Measurements from ENCODE around the gene PCP2.

Gene PCP2

DNA sequence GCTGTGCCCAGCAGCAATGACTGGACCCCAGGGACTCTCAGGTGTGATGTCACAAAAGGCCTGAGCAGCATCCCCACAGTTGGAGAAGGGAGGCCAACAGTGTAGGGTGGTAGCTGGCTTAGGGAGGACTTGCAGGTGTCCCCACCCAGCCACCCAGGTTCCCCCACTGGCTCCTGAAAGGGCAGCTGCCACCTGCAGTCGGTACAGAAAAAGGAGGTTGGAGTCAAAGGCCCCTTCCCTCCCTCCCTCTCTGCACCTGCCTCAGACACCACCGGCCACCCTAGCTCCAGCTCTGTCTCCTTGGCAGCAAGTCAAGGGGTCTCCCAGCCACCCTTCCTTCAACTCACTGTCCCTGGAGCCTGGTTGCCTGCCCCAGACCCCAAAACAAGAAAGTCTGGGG lies at the start of gene PCP2:
Gene PCP2 (minus strand): TSS at position 22 of the 400 bp plus-strand sequence. CDS start 262 bp downstream, outside the sequence.
- no peak for DNase-seq

- no peak for DNase-seq
Measured at GRCh38 chr19:7682175-7682855, 48.8 kb upstream of the PCP2 start.

DNA sequence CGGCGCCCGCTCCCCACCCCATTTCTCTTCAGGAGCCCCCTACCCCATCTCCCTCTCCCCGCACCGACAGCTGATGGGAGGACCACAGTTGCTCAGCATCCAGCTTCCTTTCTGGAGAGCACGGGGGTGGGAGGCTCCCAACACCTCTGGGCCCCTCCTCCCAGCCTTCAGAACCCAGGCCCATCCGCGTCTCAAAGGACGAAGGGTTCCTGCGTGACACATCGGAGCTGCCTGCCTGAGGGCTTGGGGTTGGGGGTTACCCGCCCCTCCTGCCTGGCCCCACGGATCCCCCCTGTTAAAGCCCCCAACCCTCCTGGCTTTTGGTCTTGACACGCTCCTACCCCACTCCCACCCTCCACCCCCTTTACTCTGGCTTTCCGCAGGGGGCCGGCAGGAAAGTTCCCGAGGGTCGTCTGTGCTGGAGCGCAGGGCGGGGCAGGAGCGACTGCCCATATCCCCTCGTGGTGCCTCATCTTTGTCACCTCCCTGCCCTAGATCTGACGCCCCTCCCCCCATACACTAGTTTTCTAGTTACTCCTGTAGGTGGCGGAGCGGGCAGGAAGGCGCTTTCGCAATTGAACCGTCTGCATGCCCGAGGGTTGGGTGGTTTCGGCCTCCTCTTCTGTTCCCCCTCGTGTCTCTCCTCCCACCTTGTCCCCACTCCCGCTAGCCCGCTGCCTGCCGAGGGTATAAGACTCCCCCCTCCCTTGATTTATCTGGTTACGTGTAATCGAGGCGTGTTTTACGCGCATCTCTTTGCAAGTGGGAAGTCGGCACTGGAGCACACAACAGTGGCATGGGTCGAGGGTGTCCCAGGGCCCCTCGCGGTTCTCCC lies 48.0 kb upstream of the PCP2 start:
- DNase-seq, result no peak

DNA sequence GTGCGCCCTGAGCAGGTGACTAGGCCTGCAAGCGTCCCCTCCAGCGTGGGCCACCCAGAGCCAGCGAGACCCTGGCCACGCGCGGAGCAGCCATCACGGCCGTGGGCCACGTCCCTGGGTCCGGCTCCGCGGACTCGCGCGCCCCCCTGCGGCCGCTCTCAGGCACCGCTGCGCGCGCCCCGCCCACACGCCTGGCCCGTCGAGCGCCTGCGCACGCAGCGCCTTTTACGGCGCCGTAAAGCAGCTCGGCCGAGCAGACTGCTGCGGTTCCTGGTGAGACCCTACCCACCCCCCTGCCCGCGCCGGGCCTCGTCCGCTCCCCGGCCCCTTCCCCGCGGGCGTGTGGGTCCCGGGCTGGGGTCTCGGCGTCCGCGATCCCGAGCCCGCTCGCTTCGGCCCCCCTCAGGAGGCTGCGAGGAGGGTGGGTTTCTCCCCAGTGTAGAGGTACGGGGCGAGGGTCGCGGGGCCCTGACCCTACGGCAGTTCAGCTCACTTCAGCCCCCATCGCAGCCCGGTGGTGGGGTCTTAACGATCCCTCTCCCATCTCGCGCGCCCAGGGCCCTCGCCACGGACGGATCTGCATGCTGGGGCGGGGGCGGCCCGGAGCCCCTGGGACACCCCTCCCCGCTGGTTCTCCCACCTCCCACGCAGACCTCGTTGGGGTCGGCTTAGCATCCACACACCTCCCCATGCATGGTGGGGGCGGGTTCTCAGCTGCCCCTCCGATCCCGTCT lies 47.3 kb upstream of the PCP2 start, which contains the start of gene TRAPPC5:
Gene TRAPPC5 (plus strand): TSS at position 228 of the 734 bp plus-strand sequence. CDS start 1,421 bp downstream, outside the sequence.
- peak; percentile 37 to 54 for DNase-seq

DNA sequence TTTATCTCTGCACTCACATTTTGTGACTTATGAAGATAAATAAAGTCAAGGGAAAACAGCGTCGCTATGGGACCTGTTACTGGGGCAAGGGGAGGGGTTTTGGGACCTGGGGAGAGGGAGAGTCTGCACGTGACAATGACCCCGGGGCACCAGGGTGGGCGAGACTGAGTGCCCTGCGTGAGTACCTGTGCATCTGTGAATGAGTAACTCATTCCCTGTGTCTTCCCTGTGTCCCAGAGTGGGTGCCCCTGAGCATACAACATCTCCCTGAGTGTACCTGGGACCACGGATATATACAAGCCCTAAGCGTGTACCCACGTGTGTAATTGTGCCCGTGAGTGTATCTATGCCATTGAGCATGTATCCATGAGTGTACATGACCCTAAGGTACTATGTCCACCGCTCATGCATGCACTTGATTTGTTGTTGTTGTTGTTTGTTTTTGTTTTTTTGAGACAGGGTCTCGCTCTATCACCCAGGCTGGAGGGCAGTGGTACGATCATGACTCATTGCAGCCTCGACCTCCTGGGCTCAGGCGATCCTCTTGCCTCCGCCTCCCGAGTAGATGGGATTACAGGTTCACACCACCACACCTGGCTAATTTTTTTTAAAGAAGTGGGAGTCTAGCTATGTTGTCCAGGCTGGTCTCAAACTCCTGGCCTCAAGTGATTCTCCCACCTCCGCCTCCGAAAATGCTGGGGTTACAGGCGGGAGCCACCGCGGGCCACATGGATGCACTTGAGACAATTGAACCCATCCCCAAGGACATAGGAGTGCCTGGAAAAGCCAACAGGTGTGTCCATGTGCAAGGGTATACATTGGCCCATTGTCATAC lies 46.5 kb upstream of the PCP2 start:
- DNase-seq, result no peak

GRCh38 chr19:7678971-7679751 lies 45.6 kb upstream of the PCP2 start:
- no peak for DNase-seq

DNA sequence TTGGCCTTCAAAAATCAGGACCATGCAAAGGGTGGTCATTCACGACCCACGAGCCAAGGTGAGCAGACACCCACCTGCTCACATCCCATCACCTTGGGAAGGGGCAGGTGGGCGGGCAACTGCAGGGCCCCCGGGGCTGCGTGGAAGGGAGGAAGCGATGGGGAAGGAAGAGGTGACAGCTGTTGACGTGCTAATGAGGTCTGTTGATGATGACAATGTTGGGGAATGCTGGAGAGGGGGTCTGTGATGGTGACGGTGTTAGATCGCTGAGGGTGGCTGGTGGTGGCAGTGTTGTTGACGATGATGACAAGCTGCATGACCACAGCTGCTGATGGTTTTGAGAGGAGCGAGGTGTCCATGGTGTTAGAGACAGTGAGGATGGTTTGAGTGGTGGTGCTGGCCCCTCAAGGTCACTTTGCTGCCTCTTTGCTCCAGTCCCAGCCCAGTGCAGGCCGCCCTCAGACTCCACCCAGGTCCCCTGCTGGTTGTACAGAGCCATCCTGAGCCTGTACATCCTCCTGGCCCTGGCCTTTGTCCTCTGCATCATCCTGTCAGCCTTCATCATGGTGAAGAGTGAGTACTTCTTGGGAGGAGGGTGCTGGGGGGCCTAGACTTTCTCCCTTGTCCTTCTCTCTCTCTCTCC lies 44.3 kb upstream of the PCP2 start:
- DNase-seq, result no peak

DNA sequence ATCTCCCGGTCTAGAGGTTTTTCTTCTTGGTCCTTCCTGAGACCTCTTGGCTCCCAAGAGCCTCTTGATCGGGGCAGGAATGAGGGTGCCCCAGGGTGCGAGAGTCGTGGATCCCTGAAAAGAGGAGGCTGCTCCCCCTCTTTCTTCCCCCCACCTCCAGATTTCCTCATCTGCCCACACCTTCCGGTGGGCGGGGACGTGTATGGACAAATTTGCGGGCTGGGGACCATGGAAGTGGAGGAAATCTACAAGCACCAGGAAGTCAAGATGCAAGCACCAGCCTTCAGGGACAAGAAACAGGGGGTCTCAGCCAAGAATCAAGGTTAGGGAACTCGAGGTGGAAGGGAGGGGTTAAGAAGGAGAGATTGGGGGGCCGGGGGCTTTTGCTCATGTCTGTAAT lies 43.3 kb upstream of the PCP2 start, which contains the start of gene MCEMP1:
Gene MCEMP1 (plus strand): TSS at position 237 of the 400 bp plus-strand sequence. CDS start 31 bp downstream, at position 268.
- no peak for DNase-seq

DNA sequence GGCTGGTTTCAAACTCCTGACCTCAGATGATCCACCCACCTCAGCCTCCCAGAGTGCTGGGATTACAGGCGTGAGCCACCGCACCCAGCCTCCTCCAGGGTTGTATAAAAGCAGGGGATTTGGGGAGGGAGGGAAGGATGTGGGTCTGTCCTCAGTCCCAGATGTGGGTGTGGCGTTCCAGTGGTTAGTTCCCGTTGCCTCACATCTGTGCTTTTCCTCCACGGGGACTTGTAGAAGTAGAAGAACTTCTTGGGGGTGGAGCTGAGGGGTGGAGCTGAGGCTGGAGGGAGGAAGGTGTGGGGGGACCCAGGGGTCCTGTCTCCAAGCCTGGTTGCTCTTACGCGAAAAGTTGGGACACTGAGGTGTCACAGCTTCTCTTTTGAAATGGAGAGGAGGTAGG lies 42.9 kb upstream of the PCP2 start:
- DNase-seq, result no peak

DNA sequence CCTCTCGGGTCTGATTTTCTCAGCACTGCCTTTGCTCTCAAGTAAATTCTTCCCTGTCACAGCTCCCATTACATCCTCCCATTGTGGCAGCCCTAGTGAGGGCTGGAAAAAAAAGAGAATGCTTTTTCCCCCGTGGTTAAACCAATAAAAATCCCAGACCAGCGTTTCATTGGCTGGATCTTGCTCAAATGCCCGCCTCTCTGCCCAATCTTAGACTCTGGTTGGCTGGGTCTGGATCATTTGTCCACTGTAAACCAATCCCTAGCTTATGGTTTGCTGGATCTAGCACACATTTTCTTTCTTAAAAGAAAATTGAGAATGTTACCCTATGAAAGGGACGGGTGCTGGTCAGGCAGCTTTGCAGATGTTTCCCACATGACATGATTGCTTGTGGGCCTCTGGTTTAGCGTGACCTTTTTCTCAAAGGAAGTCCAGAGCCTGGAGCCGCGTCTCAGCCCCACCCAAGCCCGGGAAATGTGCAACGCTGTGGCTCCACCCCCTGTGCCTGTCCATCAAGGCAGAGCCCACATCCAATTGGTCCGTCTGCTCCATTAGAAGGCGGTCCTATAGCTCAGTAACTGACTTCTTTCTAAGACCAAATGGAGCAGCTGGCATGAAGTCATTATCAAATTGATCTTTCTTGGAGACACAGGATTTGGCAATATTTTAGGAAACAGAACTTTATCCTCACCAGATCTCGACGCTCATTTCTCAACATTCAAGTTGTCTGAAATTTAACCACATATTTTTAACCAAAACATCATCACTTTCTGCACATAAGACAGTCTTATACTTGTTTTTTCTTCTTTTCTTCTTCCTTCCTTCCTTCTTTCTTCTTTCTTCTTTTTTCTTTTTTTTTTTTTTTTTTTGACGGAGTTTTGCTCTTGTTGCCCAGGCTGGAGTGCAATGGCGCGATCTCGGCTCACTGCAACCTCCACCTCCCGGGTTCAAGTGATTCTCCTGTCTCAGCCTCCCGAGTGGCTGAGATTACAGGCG lies 40.8 kb upstream of the PCP2 start:
- DNase-seq, result no peak

DNA sequence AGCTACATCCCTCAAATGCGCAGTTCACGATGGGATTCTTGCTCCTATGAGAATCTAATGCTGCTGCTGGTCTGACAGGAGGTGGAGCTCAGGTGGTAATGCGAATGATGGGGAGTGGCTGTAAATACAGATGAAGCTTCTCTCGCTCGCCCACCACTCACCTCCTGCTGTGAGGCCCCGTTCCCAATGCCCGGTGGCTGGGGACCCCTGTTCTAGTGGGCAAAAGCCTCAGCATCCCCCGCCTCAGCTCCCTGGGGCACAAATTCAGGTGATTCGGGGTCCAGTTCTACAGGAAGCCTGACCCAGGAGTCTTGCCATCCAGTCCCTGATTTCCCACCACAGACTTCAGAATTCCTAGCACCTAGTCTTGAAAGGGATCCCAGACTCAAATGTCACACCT lies 39.0 kb upstream of the PCP2 start:
- no peak for DNase-seq

GRCh38 chr19:7670790-7671189 lies 37.3 kb upstream of the PCP2 start:
- no peak for DNase-seq

DNA sequence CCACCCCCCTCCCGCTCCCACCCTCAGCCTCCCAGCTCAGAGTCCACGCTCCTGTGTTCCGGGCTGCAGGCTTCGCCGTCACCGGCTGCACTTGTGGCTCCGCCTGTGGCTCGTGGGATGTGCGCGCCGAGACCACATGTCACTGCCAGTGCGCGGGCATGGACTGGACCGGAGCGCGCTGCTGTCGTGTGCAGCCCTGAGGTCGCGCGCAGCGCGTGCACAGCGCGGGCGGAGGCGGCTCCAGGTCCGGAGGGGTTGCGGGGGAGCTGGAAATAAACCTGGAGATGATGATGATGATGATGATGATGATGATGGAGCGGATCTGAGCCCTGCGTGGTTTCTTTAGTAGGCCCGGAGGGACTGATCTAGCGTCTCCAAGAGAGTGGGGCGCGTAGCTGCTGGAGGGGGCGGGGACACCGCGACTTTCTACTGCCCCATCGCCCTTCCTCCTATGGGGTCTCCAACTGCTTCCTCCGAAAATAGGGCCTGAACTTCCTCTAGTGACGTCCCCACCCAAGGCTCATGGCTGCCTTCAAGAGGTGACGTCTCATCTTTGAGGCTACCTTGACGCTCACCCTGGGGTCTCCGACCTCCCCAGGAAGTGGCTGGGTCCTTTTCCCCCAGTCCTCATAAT lies 36.7 kb upstream of the PCP2 start:
- no peak for DNase-seq

GRCh38 chr19:7669641-7670040 lies 36.1 kb upstream of the PCP2 start:
- DNase-seq, result no peak

GRCh38 chr19:7668842-7669241 lies 35.3 kb upstream of the PCP2 start, which contains the start of gene RETN:
TSS of gene RETN (plus strand) at chr19:7669049. CDS start at chr19:7669327, 278 bp downstream.
- no peak for DNase-seq

DNA sequence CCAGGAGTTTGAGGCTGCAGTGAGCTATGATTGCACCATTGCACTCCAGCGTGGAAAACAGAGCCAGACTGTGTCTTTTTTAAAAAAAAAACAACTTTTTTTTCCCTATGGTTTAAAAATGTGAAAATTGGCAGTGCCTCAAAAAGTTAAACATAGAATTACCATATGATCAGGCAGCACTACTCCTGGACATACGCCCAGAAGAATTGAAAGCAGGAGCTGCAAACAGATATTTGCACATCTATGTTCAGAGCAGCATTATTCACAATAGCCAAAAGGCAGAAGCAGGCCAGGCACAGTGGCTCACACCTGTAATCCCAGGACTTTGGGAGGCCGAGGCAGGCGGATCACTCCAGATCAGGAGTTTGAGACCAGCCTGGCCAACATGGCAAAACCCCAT lies 31.6 kb upstream of the PCP2 start:
- DNase-seq, result no peak

- DNase-seq, result no peak
Measured at GRCh38 chr19:7663706-7664105, 30.2 kb upstream of the PCP2 start.

DNA sequence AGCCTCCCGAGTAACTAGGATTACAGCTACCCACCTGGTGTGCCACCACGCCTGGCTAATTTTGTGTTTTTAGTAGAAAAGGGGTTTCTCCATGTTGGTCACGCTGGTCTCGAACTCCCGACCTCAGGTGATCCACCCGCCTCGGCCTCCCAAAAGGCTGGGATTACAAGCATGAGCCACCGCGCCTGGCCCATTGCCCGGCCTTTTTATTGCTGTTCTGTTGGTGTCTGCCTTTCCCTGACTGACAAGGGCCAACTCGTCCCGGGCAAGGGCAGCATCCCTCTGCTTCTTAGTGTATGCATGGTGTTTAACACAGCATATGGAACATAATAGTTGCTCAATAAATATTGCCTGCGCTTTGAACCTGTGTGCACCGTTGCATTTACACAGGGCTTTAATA lies 29.1 kb upstream of the PCP2 start:
- no peak for DNase-seq
